ENCODE results near the gene SEMA3C. TPM values are rescaled to one million over a fixed set of nuclear protein-coding genes. Genes with fewer than 3 reads are reported as not detected.

Gene SEMA3C
- total RNA-seq, 1 experiment from 2014 or later: 232 TPM

- intact Hi-C loops (cut with micrococcal nuclease; ENCODE audit: unreplicated experiment) (no loop called here), in situ Hi-C loops (cut with HindIII; ENCODE audit: low pct_unique_long_range_greater_than_20kb, low sequenced_read_pairs) (no loop called here)
- Histone ChIP-seq H3K36me3 (ENCODE audit: control insufficient read depth, insufficient read depth, low read length) (no peaks in the 10 kb centered on the region), H3K9me3 (ENCODE audit: control insufficient read depth, insufficient read depth, low read depth, low read length) (no peaks in the 10 kb centered on the region), H3K4me1 (ENCODE audit: control insufficient read depth, insufficient read depth, low read length) (no peaks in the 10 kb centered on the region; the same call in 1 of the 2 replicates), H3K27ac (ENCODE audit: low read length) (no peak overlapping the region), H3K4me3 (ENCODE audit: low read depth in 2 of 2, low read length in 2 of 2) (no peak overlapping the region), H3K27me3 (ENCODE audit: control insufficient read depth, insufficient read depth, low read length) (no peaks in the 10 kb centered on the region)
- ATAC-seq: no peak
- no peak for DNase-seq (ENCODE audit: low read depth, low spot score)
- ChIA-PET POLR2A (no interaction called here), CTCF (no interaction called here)
- TF ChIP-seq REST (IDR thresholded peaks at IDR 0.05; ENCODE audit: insufficient read depth in 1 of 2, low read depth in 2 of 2, low read length in 1 of 2) (no peak), TCF7L2 (IDR thresholded peaks at IDR 0.05; ENCODE audit: low read depth, low read length) (no peak), POLR2AphosphoS5 (IDR thresholded peaks at IDR 0.05; ENCODE audit: low read depth, low read length) (no peak), CTCF (IDR thresholded peaks at IDR 0.05) (no peak), SIN3A (IDR thresholded peaks at IDR 0.05; ENCODE audit: borderline replicate concordance, insufficient read depth, low read depth, low read length) (no peak)
- BruUV-seq (replicated peaks): no TSS peak
Measured at GRCh38 chr7:80734011-80734410, 184.8 kb downstream of the SEMA3C start.

- BruUV-seq (replicated peaks): no TSS peak
- ATAC-seq: no peak
- POLR2A ChIA-PET: no interaction called here
- Histone ChIP-seq H3K27me3 (ENCODE audit: control insufficient read depth, insufficient read depth, low read length) (no peaks in the 10 kb centered on the region), H3K27ac (ENCODE audit: low read length) (no peak overlapping the region; the same call in 1 of the 2 replicates), H3K36me3 (ENCODE audit: control insufficient read depth, insufficient read depth, low read length) (no peaks in the 10 kb centered on the region), H3K4me1 (ENCODE audit: control insufficient read depth, insufficient read depth, low read length) (no peaks in the 10 kb centered on the region; the same call in 1 of the 2 replicates), H3K4me3 (ENCODE audit: low read depth in 2 of 2, low read length in 2 of 2) (no peak overlapping the region), H3K9me3 (ENCODE audit: control insufficient read depth, insufficient read depth, low read depth, low read length) (no peaks in the 10 kb centered on the region)
- DNase-seq (ENCODE audit: low read depth, low spot score): no peak
- intact Hi-C loops (cut with micrococcal nuclease; ENCODE audit: unreplicated experiment) (no loop called here), in situ Hi-C loops (cut with HindIII; ENCODE audit: low pct_unique_long_range_greater_than_20kb, low sequenced_read_pairs) (no loop called here)
- CTCF ChIA-PET: no interaction called here
- TF ChIP-seq CTCF (IDR thresholded peaks at IDR 0.05) (no peak), TCF7L2 (IDR thresholded peaks at IDR 0.05; ENCODE audit: low read depth, low read length) (no peak), SIN3A (IDR thresholded peaks at IDR 0.05; ENCODE audit: borderline replicate concordance, insufficient read depth, low read depth, low read length) (no peak), REST (IDR thresholded peaks at IDR 0.05; ENCODE audit: insufficient read depth in 1 of 2, low read depth in 2 of 2, low read length in 1 of 2) (no peak), POLR2AphosphoS5 (IDR thresholded peaks at IDR 0.05; ENCODE audit: low read depth, low read length) (no peak)
Measured at GRCh38 chr7:80733333-80733915, 185.4 kb downstream of the SEMA3C start.

Data from Panc1 (cell line).